Ectodermal cell (in vitro differentiated cells): Measurements from ENCODE around the gene METTL14.

Source experiments
- H3K27ac ChIP-seq: 2 replicates; pipeline ENCODE4 v1.7.0; 2013; ENCODE audit warnings: mild to moderate bottlenecking, low read depth, low read length; ENCODE audit not compliant: insufficient read depth, poor library complexity, severe bottlenecking
- H3K27me3 ChIP-seq: 2 replicates; pipeline ENCODE4 v1.7.0; 2013; ENCODE audit warnings: mild to moderate bottlenecking, low read length; ENCODE audit not compliant: insufficient read depth, control insufficient read depth, poor library complexity, severe bottlenecking
- H3K36me3 ChIP-seq: one replicate; pipeline ENCODE4 v1.7.0; 2013; ENCODE audit warnings: low read length; ENCODE audit not compliant: control insufficient read depth, insufficient read depth
- H3K4me1 ChIP-seq: one replicate; pipeline ENCODE4 v1.7.0; 2013; ENCODE audit warnings: low read length; ENCODE audit not compliant: control insufficient read depth, insufficient read depth
- H3K4me3 ChIP-seq: 2 replicates; pipeline ENCODE4 v1.7.0; 2013; ENCODE audit warnings: low read depth, low read length, control low read depth; ENCODE audit not compliant: insufficient read depth
- H3K9me3 ChIP-seq: 2 replicates; pipeline ENCODE4 v1.7.0; 2013; ENCODE audit warnings: mild to moderate bottlenecking, low read length, moderate library complexity; ENCODE audit not compliant: control insufficient read depth
- WGBS, 2 experiments: methylation state at CpG; one replicate each; pipeline ENCODE4 v1.1.7; 2013; ENCODE audit warnings: missing lambda C conversion rate in 2 of 2; 5-methylcytosine and 5-hydroxymethylcytosine counted together

METTL14 gene

DNA sequence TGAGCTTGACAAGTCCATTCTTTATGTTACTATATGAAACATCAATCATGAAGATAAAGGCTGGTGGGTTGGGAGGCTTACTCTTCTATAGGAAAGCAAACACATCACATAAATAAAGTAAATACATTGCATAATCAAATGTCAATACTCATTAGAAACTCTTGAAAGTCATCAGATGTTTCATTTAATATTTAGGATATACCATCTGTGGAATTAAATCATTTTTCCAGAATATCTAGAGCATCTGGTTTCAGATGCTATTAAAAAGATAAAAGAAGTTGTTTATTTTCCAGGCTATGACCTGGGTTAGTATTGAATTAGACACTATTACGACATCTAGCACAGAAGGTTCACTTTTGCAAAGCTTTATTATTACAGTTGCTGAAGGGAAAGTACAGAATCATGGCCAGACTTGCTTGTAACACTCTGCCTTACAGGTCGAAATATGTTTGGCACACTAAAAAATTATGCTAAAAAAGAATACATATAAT, 72.6 kb downstream of the METTL14 start:
- Histone ChIP-seq H3K4me1 (no peaks in the 10 kb centered on the region), H3K4me3 (no peak overlapping the region), H3K27me3 (no peaks in the 10 kb centered on the region), H3K36me3 (no peaks in the 10 kb centered on the region), H3K9me3 (no peaks in the 10 kb centered on the region), H3K27ac (no peak overlapping the region)
- 98 to 100% methylated on average over 1 to 2 of the region's 2 CpGs for WGBS, 2 experiments

DNA sequence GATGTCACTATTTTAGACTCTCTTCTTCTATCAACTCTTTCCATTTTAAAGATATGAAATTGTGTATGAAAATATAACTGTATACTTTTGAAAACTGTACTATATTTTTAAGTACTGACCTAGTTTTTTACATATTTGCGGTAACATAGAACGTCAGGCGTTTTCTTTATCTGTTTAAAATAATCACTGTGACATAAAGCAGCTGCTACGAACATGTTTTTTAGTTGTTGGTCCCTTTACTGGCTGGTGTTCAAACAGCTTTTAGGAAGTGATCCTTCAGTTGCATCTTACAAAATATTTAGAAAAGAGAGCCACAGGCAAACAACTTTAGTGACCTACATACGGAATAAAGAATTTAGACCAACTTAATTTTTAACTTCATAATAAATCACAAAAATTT, 73.1 kb downstream of the METTL14 start:
- Histone ChIP-seq H3K4me3 (no peak overlapping the region), H3K27me3 (no peaks in the 10 kb centered on the region), H3K36me3 (no peaks in the 10 kb centered on the region), H3K9me3 (no peaks in the 10 kb centered on the region), H3K4me1 (no peaks in the 10 kb centered on the region), H3K27ac (no peak overlapping the region)
- WGBS, 2 experiments: 96 to 100% methylated on average over 4 to 5 of the region's 5 CpGs

DNA sequence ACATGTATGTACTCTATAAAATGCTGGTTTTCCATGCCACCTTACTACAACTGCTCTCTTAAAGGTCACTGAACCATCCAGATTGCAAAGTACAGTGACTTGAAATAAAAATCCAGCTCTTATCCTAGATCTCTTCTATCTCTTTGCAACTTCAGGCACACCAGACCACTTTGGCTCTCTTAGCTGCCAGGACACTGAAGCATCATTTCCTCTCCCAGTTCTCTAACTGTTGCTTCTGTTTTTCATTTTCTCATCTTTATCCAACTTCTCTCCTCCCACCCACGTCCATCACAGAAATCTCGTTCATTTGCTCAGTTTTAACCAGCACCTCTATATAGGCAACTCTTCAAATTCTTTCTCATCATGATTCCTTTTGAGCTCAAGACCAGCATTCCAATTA, 74.3 kb downstream of the METTL14 start:
- no peaks in the 10 kb centered on the region for H3K36me3 ChIP-seq

DNA sequence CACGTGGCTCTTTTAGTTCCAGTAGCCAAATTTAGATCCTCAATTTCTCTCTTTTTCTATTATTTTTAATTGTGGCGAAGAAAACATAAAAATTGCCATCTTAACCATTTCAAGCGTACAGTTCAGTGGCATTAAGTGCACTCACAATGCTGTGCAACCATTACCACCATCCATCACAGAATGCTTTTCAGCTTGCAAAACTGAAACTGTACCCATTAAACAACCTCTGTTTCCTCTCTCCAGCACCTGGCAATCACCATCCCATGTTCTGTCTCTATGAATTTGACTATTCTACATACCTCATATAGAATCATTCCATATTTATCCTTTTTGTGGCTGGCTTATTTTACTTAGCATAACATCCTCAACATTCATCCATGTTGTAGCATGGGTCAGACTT, 74.9 kb downstream of the METTL14 start:
- no peaks in the 10 kb centered on the region for H3K27me3 ChIP-seq
- no peaks in the 10 kb centered on the region for H3K36me3 ChIP-seq
- no peak overlapping the region for H3K27ac ChIP-seq
- WGBS, 2 experiments: 86 to 93% methylated on average over 3 of the region's 3 CpGs
- H3K9me3 ChIP-seq: no peaks in the 10 kb centered on the region
- H3K4me3 ChIP-seq: no peak overlapping the region
- H3K4me1 ChIP-seq: no peaks in the 10 kb centered on the region

More for the DNA sequence above, 74.3 kb downstream of the METTL14 start:
- Histone ChIP-seq H3K27ac (no peak overlapping the region), H3K4me3 (no peak overlapping the region), H3K9me3 (no peaks in the 10 kb centered on the region), H3K27me3 (no peaks in the 10 kb centered on the region), H3K4me1 (no peaks in the 10 kb centered on the region)
- WGBS, 2 experiments: 91 to 92% methylated on average over 2 of the region's 2 CpGs

DNA sequence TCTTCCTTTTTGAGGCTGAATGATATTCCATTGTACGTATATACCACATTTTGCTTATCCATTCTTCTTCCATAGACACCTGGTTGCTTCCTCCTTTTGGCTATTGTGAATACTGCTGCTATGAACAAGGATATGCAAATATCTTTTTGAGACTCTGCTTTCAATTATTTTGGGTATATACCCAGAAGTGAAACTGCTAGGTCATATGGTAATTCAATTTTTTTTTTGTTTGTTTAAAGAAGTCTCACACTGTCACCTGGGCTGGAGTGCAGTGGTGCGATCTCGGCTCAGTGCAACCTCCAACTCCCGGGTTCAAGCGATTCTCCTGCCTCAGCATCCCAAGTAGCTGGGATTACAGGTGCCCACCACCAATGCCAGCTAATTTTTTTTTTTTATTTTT, 75.3 kb downstream of the METTL14 start:
- H3K4me3 ChIP-seq: no peak overlapping the region
- no peaks in the 10 kb centered on the region for H3K27me3 ChIP-seq
- H3K9me3 ChIP-seq: no peaks in the 10 kb centered on the region
- H3K36me3 ChIP-seq: no peaks in the 10 kb centered on the region
- H3K27ac ChIP-seq: no peak overlapping the region
- H3K4me1 ChIP-seq: no peaks in the 10 kb centered on the region
- 92 to 98% methylated on average over 4 to 5 of the region's 5 CpGs for WGBS, 2 experiments

DNA sequence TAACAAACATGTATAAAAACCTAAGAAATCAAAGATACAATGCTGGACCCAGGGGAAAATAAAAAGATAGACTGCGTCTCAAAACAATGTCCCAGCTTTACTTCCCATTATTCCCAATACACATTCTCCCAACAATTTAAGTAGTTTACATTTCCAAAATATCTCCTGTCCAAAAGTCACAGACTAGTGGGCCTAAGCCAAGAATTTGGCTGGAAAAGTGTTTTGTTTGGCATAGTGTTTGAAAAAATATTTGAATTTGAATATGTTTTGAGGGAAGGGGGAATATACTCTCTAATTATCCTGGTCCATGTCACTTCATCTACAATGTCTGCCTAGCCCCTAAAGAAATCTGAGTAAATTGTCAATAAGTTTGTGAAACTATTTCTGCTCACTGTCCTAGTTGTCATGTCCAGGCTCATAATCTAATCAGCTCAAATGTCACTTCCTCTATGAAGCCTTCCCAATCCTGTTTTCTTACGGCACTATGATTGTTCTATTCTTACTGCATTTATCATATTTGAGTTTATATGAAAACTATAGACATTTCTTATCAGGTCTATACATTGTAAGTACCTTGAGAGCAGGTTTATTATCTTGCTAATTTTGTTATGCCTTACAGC, 76.3 kb downstream of the METTL14 start:
- H3K4me1 ChIP-seq: no peaks in the 10 kb centered on the region
- no peaks in the 10 kb centered on the region for H3K9me3 ChIP-seq
- 92 to 95% methylated on average over 1 to 2 of the region's 2 CpGs for WGBS, 2 experiments
- no peaks in the 10 kb centered on the region for H3K27me3 ChIP-seq
- no peaks in the 10 kb centered on the region for H3K36me3 ChIP-seq
- H3K27ac ChIP-seq: no peak overlapping the region
- no peak overlapping the region for H3K4me3 ChIP-seq

DNA sequence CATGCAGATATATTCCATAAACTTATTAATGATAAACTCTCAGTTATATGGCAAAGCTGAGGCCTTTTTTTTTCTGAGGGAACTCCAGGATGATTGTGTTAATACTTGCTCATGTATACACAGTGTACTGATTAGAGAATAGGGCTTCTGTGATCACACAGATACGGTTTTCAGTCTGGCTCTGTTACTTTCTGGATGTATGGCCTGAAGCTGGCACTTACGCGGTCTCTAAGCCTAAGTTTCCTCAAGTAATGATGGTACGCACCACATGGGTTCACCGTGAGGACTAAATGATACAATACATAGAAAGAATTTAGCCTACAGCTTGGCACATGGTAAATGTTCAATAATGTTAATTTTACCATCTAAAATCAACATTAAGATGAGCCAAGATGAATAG, 77.0 kb downstream of the METTL14 start:
- Histone ChIP-seq H3K27ac (no peak overlapping the region), H3K27me3 (no peaks in the 10 kb centered on the region), H3K9me3 (no peaks in the 10 kb centered on the region), H3K4me1 (no peaks in the 10 kb centered on the region), H3K36me3 (no peaks in the 10 kb centered on the region), H3K4me3 (no peak overlapping the region)
- 97 to 98% methylated on average over 4 to 5 of the region's 5 CpGs for WGBS, 2 experiments

DNA sequence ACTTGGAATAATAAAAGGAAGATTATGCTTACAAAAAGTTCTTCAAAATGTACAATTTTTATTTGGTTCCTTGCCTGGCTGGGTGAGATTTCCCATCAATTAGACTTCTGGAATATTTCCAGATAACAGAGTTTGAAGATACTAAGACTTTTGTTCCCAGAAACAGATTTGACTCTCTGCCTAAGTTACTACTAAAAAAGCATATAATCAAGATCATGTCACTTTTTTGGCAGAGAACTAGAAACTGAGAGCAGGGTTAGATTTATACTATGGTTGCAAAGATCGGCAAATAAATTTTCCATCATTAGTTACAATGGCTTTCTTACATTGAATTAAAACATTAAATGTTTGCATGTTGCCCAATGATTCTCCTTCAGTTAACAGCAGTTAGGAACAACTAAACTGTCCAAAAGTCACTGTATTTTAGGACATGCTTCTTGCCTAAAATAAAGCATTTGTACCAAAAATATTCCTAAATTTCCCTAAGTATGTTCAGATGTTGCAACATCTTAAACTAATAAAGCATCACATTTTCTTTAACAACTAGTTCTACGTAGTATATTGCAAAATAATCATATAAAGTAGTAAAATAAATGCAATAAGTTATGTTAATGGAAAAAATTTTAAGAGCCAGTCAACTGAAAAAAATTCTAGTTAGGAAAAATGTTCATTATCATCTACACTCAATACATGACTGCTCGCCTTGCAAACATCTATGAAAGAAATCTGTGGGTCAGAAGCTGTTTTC, 77.7 kb downstream of the METTL14 start:
- no peaks in the 10 kb centered on the region for H3K9me3 ChIP-seq
- H3K36me3 ChIP-seq: no peaks in the 10 kb centered on the region
- H3K27ac ChIP-seq: no peak overlapping the region
- no peak overlapping the region for H3K4me3 ChIP-seq
- no peaks in the 10 kb centered on the region for H3K27me3 ChIP-seq
- no peaks in the 10 kb centered on the region for H3K4me1 ChIP-seq
- 86 to 95% methylated on average over 1 to 2 of the region's 3 CpGs for WGBS, 2 experiments
